DMS53 treated with DMSO at 0.1 percent for 48 hours (cell line): ENCODE measurements around the gene TMF1.

ENCODE experiments used
- DNase-seq: peaks from one replicate; lab custom pipeline; 2025; ENCODE audit not compliant: unreplicated experiment; lab: John Stamatoyannopoulos, UW

The TMF1 gene

DNA sequence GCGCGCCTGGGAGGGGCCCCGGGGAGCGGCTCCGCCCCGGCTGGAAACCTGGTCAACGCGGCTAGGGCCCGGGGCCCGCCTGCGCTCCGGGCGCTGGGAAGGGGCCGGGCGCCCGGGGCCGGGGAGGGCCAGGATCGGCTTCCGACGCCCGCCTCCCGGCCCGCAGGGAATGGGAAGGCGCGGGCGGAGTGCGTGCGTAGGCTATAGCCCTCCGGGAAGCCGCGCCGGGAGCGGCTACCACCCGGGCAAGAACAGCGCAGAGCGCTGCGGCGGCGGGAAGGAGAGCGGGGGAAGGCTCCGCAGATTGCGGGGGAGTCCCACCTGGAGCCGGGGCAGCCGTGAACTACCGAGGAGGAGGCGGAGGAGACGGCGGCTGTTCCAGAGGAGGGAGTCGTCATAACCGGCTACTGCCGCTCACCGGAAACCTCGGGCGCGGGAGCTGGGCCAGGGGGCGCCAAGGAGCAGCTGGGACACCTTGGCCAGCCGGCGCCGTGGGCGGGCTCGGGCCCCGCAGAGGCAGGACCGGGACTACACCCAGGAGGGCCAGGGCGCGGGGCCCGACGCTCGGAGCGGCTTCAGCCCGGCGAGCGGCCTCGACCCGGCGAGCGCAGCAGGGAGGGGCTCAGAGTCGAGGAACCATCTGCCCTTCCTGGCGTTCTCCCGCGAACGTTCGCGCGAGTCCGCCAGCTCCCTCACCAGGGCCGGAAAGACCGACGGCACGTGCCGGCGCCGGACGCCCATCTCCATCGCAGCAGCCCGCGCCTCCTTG is 38.7 kb downstream of the TMF1 start, which contains the start of gene EOGT:
TSS of gene EOGT (minus strand) at position 432 of the 769 bp plus-strand sequence. CDS start 3,838 bp downstream, outside the sequence.
- peak; percentile 3 for DNase-seq

- DNase-seq = no peak
Measured at GRCh38 chr3:69012800-69013252, 39.3 kb downstream of the TMF1 start.

- no peak for DNase-seq
Measured at GRCh38 chr3:69012100-69012799, 39.9 kb downstream of the TMF1 start.

- DNase-seq = no peak
Measured at GRCh38 chr3:69011096-69011730, 40.9 kb downstream of the TMF1 start.

DNA sequence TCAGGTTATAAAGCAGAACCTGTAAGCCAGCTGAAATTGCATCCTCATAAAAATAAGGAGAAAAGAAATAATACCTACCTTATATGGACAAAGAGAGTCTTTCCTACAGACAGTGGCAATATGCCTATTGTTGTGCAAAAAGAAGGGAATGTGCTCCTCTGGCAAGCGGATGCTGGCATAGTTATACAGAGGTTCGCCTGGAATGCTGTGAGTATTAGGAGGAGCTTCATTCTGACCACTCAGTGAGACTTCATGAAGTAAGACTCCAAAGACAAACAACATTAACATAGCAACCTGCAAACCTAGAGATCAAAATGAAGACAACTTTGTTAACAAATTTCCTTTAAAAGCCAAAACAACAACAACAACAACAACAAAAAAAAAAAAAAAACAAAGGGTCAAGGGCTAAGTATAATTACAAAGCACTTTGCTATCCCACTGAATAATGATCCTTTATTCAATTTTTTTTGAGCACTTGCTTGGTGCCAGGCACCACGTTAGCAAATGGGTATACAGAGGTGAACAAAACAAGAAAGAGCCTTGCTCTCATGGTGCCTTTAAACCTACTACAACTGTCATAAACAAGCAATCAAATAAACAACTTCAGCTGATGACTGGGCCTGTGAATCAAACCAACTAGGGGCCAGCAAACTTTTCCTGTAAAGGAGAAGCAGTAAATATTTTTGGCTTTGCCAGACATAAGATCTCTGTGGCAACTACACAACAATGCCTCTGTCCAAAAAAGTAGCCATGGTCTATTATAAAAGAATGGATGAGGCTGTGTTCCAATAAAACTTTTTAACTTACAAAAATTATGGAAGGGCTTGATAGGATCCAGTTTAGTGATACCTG is 42.3 kb downstream of the TMF1 start:
- DNase-seq = no peak

DNA sequence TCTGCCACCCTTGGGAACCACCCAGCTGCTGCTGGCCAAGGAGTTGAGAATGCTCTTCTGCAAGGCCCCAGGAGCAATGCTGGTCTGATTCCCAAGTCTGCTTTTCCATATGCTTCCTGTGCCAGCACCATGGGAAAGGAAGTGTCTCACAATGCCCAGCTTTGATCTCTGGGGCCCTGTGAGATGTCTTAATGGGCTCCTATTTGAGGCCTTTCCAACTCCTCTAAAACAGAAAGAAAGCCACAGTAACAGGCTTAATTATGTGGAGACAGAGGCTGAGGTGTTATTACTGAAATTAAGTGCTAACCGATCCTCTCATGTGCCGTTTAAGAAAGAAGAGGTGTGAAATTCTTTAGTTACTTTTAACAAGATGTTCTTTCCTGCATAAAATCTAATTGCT is 43.2 kb downstream of the TMF1 start:
- DNase-seq = no peak

- DNase-seq = no peak
Measured at GRCh38 chr3:69005791-69006482, 46.2 kb downstream of the TMF1 start.

DNA sequence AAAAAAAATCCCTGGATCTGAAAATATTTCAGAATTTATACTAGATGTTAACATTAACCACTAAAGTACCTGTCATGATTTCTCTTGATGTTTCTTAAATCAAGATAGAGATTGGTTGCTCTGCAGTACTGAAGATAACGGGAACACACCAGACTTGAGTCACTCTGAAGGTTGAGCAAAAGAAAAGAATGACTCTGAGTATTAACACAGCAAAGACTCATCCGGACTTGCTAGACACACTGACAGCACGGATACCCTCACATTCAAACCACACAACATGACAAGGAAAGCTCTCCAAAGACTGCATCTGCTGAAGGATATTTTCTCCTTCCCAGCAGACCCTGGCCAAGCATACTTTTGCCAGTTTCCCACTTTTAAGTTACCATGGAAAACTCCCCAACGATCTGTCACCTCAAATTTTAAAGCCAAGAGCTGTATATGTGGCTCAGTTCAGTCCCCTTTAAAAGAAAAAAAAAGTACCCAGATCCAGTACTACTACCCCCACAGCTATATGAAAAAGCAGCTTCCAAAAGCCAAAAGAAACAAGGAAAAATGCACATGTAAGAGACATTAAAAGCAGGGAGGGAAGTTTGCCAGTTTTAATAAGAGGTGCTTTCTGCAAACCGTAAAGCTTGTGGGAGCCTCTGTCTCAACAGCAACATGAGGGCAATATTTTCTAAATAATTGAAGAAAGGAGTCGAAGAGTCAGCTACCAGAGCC is 46.9 kb downstream of the TMF1 start:
- DNase-seq = no peak

- DNase-seq = no peak
Measured at GRCh38 chr3:69004138-69004537, 48.0 kb downstream of the TMF1 start.

GRCh38 chr3:68999605-69000004 is 52.5 kb downstream of the TMF1 start:
- no peak for DNase-seq

DNA sequence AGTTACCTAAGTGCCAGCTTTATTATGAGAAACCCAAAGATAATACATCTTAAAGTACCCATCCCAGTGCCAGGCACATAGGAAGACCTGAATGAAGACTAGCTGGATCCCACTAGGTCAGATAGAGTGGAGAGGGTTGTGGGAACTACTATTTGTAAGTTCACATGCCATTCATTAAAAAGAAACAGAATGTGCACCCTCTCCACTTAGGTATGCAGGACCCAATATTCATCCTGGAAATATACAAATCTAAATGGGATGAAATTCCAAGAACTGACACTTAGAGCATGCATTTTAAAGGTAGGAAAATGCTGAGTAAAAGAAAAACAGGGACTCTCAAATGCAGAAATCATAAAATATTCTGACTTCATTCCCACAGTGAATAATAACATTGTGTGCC is 53.0 kb downstream of the TMF1 start:
- no peak for DNase-seq

DNA sequence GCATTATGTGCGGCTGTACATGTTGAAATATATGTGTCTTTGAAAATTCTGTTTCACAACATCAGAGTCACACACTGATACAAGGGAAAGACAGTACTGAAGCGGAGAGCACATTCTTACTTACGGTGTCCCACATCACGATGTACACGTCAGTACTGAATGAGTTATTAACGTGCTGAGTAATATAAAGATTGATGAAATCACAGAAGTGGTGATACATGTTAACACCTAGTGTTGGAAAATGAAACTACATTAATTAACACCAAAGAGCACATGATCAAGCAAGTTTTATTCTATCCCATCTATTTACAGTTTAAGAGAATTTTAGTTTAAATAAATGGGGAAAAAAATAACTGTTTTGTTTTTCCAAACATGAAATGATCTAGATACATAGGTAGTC is 54.2 kb downstream of the TMF1 start:
- no peak for DNase-seq

- no peak for DNase-seq
Measured at GRCh38 chr3:68996356-68996995, 55.7 kb downstream of the TMF1 start.

- DNase-seq = no peak
Measured at GRCh38 chr3:68988740-68989139, 63.4 kb downstream of the TMF1 start.

- no peak for DNase-seq
Measured at GRCh38 chr3:68987322-68987721, 64.8 kb downstream of the TMF1 start.

GRCh38 chr3:68986496-68987208 is 65.5 kb downstream of the TMF1 start:
- no peak for DNase-seq

GRCh38 chr3:68985146-68985790 is 66.9 kb downstream of the TMF1 start:
- DNase-seq = no peak

- DNase-seq = no peak
Measured at GRCh38 chr3:68984011-68984530, 68.1 kb downstream of the TMF1 start.
